ENCODE results near the gene ASCL2.

The ASCL2 gene

GRCh38 chr11:2308713-2309112, 38.3 kb upstream of the ASCL2 start:
- DNase-seq (ENCODE audit: low spot score) = no peak

- DNase-seq (ENCODE audit: low spot score) = no peak
Observed at GRCh38 chr11:2307501-2308331, 37.3 kb upstream of the ASCL2 start.

DNA sequence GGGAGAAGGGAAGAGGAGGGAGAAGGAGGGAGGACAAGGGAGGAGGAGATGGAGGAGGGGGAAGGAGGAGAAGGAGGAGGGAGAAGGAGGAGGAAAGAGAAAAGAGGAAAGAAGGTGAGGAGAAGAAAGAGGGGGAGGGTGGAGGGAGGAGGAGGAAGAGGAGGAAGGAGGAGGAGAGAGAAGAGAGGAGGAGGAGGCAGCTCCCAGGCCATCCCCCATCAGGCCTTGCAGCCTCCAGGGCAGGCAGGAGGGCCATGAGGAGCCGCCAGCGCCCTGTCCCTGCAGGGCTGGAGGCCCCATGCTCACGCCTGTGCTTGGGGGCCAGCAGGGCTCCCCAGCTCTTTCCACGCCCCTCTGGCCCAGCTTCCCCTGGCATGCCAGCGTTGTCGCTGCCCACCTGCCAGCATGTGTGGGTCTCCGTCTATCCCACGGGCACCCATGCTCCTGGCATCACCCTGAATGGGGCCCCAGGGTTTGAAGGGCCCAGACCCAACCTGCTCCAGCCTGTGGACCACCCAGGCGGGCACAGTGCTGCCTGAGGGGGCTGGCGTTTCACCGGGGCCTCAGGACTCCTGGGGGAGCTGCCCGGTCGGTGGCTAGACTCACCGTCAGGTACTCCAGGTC, 36.6 kb upstream of the ASCL2 start:
- DNase-seq (ENCODE audit: low spot score) = no peak

GRCh38 chr11:2306452-2306823, 36.0 kb upstream of the ASCL2 start:
- no peak for DNase-seq (ENCODE audit: low spot score)

- no peak for DNase-seq (ENCODE audit: low spot score)
Observed at GRCh38 chr11:2305788-2306451, 35.5 kb upstream of the ASCL2 start.

DNA sequence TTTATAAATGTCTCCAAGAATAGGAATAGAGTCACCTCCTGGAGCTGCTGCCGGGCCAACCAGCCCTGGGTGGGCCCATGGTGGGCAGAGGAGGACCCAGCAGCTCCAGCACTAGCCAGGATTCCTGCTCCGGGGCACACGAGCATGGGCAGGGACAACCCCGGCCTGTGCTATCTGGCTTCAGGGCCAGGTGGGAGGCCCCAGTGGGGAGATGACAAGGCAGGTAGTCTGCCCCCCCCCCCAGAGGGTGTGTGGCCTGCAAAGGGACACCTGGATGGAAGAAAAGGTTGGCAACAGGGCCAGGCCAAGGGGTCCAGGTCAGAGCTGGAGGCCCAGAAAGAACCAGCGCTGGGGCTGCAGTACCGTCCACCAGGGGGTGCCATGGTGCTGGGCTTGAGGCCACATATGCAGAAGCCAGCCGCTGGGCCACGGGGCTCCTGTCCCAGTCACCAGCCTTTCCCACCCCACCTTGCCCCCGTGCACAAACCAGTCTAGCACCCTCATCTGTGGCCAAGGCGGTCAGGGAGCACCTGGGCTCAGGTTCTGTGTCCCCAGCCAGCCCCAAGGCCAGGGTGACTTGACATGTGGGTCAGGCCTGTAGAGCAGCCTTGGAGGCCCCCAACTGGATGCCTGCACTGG, 34.9 kb upstream of the ASCL2 start:
- peak; percentile 35 for DNase-seq (ENCODE audit: low spot score)

- no peak for DNase-seq (ENCODE audit: low spot score)
Observed at GRCh38 chr11:2304506-2305139, 34.2 kb upstream of the ASCL2 start.

DNA sequence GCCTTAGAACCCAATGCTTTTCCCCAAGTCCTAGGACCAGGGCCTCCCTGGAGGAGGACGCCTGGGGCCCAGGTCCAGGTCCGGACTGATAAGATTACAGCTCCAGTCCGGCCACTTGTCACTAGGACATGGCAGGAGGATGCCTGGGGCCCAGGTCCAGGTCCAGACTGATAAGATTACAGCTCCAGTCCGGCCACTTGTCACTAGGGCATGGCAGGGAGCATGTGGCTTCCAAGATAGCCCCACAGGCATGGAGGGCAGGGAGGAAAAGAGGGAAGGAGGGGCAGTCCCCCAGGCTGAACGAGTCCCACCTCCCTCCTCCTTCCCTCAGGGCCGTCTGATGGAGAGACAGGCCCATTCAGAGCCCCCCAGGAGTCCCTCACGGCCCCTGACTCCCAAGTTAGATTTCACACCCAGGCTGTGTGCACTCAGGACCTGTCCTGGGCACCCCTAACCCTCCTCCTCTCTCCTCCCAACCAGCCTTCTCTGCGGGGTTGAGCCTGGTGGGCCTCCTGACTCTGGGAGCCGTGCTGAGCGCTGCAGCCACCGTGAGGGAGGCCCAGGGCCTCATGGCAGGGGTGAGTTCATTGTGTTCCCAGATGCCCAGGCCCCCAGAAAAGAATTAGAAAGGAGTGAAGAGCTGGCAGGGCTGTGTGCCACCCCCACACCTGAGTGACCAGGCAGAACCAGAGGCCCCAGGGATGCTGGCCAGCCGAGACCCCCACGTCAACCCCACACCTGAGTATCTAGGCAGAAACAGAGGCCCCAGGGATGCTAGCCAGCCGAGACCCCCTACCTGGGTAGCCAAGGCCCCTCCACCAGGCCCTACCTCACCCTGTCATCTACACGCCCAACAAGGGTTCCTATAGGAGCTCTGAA, 33.5 kb upstream of the ASCL2 start:
- DNase-seq (ENCODE audit: low spot score) = no peak

DNA sequence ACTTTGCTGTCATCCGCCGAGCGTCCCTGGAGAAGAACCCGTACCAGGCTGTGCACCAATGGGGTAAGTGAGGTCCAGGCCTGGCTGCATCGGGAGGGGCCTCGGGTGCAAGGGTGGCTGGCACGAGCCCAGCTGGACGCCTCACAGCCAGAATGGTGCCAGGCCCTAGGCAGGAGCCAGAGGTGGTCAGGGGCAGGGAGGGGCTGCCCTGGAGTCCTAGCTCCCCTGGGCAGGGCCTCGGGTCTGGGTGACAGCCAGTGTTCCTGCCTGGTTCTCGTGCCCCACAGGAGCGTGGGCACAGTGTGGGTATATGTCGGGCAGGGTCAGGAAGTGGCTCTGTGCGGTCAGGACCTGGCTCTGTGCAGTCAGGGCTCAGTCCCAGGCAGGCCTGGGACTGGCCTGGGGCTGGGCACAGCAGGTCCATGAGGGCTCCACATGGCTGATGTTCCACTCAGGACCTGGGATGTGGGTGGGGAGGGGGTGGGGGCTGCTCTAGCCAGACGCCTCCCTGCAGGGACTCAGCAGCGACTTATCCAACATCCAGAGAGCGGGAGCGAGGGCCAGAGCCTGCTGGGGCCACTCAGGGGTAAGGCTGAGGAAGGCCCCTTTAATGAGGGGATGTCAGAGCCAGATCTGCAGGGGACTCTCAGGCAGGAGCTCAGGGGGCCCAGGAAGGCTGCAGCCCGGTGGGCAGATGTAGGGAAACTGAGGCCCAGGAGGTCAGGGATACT, 32.7 kb upstream of the ASCL2 start:
- no peak for DNase-seq (ENCODE audit: low spot score)

DNA sequence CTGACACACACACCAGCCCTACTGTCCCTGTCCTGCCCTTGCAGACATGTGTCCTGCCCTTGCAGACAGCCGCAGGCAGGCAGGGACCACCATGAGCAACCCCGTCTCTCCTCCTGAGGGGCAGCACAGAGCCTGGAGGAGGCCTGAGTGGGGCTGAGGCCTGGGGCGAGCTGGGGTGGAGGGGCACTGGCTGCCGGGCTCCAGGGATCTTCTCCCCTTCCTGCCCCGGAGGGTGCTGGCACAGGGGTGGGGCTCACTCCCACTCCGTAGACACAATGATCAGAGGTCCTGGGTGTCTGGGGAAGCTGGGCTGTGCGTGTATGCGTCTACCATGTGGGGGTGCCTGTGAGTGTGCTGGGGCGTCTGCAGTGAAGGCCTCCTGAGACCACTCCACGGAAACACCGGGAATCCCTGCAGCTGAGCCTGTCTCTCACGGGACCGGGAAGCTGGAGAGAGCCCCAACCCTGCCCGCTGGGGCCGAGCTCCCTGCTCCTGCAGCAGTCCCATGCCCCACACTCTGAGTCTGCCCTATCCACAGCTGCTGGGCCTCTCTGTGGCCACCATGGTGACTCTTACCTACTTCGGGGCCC, 32.0 kb upstream of the ASCL2 start:
- DNase-seq (ENCODE audit: low spot score) = no peak

DNA sequence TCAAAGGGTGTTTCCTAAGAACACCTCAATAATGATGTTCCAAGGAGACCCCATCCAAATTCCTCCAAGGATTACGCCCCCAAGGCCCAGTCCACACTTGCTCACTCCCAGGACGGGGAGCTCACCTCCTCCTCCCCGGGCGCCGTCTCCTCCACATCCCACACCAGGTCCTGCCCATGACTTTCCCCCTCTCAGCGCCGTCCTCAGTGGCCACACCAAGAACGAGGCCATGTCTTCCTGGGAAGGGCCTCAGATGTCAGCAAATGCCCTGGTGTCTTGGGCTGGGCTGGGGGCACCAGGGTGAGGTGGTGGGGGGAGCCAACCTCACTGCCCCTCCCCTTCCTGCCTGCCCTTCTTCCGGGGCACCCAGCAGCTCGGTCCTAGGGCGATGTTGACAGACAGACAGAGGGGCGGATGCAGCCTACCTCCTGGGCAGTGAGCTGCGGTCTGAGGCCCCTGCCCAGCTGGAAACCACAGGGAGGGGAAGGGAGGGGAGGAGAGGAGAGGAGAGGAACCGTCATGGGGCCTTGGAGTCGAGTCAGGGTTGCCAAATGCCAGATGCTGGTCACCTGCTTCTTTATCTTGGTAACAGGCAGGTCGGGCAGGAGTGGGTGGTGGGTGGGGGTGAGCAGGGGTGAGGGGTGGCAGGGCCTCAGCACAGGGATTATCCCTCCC, 31.4 kb upstream of the ASCL2 start, which contains the start of the genes C11orf21 and TSPAN32:
C11orf21 (minus strand) TSS at position 288 of the 675 bp plus-strand sequence; CDS start at position 178, 110 bp downstream.
TSPAN32 (plus strand) TSS at position 383 of the 675 bp plus-strand sequence; CDS start at position 520, 137 bp downstream.
- DNase-seq (ENCODE audit: low spot score) = no peak

GRCh38 chr11:2300936-2301630, 30.7 kb upstream of the ASCL2 start:
- DNase-seq (ENCODE audit: low spot score) = no peak

DNA sequence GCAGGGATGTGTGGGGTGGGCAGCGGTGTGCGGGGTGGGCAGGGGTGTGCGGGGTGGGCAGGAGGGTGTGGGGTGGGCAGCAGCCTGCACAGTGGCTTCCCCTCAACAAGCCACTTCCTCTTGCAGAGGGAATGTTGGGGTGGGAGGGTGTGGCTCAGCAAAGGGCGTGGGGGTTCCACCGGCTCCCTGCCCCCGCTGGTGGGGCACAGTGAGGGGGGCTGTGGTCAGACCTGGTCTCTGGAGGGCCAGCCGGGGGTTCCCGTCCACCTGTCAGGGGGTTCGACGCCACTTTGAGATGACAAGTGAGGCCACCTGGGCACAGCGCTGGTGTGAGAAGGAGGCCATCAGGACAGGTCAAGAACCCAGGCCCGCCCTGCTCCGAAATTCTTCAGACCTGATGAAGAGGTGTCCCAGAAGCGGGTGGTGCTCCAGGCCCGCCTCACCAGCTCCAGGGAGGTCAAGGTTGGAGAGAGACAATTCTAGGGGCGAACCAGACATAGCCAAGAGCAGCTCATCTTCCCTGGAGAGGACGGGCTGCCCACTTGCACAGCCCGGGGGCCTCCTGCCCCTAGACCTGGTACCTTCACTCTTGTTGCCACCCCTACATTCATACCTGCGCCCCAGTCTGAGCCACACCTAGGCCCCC, 30.0 kb upstream of the ASCL2 start:
- DNase-seq (ENCODE audit: low spot score) = no peak

DNA sequence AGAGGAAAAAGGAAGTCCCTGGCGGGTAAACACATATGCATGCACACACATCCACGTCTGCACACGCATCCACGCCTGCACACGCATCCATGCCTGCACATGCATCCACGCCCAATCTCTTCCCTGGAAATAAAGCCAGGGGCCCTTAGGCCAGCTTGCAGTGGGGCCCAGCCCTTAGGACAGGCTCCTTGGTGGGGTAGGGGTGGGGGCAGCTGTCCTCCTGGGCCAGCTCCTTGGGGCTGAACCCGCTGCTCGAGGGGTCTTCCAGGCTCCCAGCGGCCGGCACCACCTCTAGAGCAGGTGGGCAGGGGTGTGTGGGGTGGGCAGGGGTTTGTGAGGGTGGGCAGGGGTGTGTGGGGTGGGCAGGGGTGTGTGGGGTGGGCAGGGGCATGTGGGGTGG, 29.4 kb upstream of the ASCL2 start:
- DNase-seq (ENCODE audit: low spot score) = no peak

DNA sequence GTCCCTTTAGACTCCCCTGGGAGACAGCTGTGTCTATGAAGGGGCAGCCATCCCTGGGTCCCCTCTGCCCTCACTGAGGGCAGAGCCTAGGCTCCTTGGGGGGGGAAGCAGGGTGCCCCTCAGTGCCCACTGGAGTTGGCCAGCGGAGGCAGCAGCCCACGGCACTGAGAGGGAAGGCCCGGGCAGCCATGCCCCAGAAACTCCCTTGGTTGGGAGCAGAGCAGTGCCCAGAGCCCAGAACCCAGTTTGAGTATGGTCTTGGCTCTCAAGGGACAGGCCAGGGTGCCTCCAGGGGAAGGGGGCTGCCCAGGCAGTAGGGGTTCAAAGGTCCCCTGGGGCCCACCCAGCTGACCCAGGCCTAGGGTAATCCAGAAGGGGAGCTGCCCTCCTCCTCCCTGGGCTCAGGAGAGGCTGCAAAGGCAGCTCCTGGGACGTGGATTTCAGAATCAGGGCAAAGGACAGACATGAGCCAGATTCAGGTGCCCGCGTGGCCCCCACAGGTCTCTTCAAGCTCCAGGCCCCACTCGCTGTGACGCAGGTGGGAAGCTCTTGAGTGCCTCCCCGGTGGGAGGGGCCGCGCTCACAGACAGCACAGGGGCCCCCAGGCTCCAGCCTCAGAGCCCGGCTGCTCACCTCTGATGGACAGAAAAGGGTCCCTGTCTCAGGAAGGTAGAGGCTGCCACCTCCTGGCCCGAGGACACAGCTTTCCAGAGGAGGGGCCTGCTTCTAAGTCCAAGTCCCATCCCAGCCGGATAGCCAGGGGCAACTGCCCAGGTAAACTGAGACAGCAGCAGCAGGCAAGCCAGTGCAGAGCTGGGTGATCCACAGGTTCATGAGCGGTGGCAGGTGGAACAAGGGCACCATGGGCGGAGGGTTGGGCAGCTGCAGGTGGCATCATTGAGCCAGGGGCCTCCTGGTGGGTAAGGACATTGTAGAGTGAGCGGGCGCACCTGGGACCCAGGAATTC, 28.7 kb upstream of the ASCL2 start:
- DNase-seq (ENCODE audit: low spot score) = no peak

DNA sequence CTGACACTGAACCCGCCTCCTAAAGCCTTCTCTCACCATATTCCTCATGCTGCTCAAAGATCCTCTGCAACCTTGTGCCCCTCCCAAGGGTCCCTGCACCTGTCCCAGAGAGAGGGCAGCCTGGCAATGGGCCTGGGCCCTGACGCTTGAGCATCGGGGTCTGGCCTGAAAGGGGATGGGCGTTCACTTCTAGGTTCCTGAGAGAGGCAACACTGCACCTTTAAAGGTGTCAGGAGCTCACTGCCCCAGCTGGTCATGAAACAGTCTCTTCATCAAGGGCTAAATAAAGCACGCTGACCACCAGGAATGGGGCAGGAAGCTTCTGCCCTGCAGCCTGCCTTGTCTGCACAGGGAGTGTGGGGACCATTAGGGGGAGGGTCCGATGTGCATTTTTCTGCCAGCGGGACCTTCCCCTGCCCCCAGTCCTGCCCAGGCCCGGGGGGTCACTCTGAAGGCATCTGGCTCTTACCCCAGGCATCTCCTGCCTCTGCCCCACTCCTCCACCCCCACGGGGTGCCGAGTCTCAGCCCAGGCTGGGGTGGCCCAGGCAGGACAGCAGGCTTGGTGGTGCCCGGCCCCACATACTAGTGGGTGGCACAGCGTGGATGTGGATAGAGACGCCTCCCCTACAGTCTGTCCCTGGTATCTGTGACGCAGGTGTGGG, 27.9 kb upstream of the ASCL2 start:
- no peak for DNase-seq (ENCODE audit: low spot score)
